Stimulated activated CD8-positive, alpha-beta memory T cell treated with anti-CD3 and anti-CD28 coated beads, Interleukin-7, amount 100 ng/mL, for 24 hours (primary cell): Measurements from ENCODE around the gene BTG1.

Experiments used
- DNase-seq: peaks from one replicate; pipeline ENCODE4 v3.0.0-alpha.2; 2020; ENCODE audit warnings: low read depth

Gene BTG1

DNA sequence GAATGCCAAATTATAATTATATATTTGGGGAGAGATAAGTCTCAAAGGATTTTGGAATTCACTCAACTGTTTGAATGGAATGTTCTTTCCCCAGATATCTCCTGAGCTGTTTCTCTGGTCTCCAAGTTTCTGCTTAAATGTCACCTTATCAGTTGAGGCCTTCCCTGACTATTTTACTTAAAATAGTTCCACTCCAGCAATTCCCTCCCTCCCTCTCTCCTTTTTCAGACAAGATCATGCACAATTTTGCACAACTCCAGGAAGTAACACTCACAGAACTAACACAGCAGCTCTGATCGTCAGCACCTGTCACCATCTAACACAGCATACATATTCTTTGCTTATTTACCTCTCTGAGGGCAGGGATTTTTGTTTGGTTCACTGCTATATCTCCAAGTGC lies 12.5 kb downstream of the BTG1 start:
- no peak for DNase-seq

DNA sequence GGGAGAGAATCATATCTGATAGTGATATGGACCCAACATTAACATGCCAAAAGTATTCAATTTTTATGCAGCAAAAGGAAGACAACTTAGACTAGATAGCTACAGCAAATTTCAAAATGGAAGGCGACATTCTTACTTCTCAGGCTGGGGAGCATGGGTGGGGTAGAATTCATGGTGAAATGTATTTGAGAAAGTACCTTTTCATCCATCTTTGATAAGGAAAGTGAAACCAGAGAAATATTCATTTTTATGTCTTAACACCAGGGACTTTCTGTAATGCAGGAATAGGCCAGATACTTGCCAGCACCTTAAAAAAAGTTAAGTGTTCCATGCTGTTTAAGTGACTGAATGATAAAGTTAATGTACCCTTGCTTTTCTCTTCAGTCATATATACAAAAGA lies 13.4 kb downstream of the BTG1 start:
- no peak for DNase-seq

DNA sequence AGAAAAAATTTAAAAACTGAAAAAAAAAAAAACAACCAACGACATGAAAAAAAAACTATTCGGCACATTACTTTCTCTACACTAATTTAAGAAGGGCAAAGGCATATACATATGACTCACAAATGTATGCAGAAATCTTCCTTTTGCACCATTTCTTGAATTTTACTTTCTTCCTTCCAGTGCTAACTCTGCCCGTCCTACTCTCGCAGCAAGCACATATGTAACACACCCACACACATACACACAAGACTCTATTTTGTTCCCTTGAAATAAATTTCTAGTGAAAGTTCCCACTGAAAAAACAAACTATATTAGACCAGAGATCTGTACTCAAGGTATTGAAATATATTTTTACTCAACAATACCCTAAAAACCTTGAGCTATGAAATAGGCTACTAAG lies 14.6 kb downstream of the BTG1 start:
- DNase-seq: no peak

DNA sequence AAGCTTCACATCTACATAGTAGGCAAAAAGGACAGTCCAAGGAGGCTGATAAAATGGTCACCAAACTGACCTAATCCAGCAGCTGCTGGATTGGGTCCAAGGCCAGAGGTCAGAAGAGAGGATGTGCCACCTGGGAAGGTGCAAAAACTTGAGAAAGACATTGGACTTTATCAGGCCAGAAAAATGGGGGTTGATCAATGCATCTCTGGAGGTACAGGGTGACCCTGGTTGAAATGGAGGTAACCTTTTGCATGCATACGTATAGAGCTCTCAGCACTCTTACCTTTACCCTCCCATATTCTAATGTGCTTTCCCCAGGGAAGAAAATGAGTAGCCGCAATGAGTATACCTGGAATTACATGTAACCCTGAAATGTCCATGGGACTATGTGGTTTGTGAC lies 16.0 kb downstream of the BTG1 start:
- no peak for DNase-seq

DNA sequence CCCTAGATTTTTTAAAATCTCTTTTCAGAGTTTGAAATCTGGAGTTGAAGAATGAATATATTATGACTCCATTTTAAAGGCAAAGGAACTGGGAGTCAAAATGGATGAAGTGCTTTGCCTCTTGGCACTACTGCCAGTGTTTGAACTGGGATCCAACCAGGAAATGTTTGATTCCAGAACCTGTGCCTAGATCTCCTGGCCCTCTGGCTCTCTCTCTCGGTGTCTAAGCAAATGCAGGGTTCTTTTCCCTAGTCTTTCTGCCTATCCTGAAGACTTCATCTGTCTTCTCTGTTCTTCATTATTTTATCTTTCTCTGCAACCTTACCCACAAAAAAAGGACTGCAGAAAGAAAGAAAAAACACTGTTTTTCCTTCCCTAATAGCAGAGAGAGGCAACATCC lies 17.0 kb downstream of the BTG1 start:
- DNase-seq: no peak

DNA sequence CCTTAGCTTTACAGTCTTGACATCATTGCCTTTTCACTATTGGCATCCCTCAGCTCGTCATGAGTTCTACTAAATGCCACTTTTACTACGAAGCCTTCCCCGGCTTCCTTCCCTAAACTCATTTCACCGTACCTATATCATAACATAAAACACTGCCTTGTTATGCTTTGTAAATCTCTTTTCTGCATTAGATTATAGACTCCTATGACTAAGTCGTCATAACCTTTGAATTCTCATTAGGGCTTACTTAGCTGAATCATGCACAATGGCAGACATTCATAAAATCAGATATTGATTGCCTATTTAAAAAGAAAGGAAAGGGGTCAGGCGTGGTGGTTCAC lies 21.0 kb downstream of the BTG1 start:
- no peak for DNase-seq

DNA sequence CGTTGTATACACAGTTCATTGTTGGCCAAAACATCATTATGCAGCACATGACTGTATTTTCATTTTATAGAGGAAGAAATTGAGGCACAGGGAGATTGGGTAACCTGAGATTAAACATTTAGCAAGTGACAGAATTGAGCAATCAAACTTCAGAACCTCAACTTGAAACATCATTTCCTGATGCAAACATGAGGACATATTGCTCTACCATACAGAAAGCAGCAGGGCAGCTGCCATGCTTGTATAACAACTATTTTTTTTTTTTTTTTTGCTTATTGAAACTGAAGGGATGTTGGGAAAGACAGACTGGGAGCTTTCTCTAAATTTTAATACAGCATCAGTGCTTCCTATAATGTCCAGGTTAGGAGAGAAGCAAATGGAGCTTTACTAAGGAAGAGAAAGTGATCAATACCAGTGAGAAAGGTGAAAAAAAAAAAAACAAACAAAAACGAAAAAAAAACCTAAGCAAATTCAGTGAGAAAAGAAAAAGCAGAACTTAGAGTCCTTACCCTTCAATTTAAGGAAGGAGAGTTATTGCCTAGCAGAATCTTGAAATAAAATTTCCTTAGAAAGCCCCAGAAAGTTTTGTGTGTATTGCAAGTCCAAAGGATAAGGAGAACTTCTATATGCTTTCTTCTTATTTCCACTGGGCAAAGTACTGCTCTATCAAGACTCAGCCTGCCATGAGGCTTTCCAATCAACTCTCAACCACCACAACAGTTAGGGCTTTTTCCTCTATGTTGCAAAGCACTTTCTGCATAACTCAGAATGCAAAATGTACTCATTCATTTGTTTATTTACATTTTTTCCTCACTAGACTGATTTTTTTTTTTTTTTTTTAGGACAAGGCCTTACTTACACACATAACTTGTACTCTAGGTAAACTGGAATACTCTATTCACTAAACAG lies 21.6 kb downstream of the BTG1 start:
- no peak for DNase-seq

DNA sequence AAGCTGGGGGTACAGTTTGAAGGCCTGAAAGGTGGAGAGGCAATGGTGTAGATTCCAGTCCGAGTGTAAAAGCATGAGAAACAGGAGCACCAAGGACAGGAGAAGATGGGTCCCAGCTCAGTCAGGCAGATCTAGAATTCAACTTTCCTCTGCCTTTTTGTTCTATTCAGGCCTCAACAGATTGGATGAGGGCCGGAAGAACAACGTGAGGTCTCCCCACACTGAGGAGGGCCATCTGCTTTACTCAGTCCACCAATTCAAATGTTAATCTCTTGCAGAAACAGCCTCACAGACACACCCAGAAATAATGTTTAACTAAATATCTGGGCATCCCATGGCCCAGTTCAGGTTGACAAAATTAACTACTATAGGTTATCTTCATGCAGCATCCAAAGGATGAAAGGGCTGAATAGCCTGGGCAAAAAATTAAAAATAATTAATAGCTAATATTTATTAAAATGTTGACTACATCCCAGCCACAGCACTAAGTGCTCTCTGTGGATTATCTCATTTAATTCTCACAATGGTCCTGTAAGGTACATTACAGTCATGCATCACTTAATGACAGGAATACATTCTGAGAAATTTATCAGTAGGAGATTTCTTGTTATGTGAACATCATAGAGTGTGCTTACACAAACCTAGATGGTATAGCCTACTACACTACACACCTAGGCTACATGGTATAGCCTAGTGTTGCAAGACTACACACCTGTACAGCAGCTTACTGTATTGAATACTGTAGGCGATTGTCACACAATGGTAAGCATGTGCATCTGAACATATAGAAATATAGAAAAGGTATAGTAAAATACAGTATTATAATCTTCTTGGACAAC lies 22.5 kb downstream of the BTG1 start:
- no peak for DNase-seq

DNA sequence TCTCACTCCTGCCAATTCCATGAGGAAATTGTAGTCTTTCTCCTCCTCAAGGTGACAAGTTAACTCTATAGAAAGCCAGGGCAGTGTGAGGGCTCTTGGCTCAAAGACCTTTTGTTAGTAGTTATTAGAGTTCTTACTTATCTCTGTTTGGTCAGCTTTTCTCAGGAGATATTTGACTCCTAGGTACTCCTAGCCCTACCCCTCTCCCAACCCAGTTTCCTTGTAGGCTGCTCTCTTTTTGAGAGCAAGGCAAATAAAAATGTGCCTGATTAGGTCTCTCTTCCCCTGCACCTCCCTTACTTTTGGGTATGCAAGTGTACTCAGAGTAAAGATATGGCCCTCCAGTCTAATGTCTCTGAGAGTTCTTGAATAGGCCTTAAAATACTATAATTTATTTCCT lies 23.8 kb downstream of the BTG1 start:
- no peak for DNase-seq

DNA sequence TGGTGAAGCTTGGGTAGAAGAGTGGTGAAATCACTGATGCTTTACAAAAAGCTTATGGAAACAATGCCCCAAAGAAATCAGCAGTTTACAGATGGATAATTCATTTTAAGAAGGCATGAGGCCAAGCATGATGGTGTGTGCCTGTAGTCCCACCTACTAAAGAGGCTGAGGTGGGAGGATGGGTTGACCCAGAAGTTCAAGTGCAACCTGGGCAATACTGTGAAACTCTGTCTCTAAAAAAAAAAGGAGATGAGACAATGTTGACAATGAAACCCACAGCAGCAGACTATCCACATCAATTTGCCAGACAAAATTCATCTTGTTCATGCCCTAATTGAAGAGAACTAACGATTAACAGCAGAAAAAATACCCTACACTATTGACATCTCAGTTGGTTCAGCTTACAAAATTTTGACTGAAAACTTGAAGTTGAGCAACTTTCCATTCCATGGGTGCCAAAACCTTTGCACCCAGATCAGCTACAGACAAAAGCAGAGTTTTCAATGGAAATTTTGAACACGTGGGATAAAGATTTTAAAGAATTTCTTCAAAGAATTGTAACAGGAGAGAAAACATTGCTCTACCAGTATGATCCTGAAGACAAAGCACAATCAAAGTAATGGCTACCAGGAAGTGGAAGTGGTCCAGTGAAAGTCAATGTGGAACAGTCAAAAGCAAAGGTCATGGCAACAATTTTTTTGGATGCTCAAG lies 26.7 kb downstream of the BTG1 start:
- DNase-seq: no peak

DNA sequence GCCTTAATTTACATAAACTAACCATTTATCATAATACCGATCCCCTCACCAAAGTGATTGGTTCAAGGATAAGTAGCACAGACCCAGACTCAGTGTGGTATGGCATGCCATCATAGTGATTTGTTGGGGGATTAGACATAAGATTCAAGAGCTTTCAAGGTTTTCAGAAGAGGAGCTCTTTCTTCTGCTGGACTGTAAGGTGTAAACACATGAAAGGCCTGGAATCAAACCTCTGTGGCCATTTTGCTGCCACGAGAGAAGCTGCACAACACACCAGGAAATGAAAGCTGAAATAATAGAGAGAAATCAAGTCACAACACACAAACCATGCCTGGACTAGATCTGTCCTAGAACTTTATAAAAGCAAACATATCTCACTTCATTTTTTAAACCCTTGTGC lies 30.8 kb downstream of the BTG1 start:
- no peak for DNase-seq

DNA sequence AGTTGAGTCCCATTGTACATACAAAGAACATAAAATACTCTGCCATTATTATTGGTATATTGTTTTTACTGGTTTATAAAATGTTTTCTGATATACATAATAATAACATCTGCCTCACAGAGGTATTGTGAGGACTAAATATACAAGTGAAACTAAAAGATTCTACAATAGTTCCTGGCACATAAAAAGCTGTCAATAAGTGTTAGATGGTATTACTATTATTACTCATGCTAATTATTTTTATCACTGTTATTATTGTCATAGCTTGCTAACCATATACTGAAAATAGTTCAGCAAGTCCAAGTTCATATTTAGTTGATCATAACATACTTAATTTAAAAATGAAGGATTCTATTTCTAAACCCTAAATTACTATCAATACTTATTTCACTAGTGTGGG lies 34.4 kb downstream of the BTG1 start:
- no peak for DNase-seq

DNA sequence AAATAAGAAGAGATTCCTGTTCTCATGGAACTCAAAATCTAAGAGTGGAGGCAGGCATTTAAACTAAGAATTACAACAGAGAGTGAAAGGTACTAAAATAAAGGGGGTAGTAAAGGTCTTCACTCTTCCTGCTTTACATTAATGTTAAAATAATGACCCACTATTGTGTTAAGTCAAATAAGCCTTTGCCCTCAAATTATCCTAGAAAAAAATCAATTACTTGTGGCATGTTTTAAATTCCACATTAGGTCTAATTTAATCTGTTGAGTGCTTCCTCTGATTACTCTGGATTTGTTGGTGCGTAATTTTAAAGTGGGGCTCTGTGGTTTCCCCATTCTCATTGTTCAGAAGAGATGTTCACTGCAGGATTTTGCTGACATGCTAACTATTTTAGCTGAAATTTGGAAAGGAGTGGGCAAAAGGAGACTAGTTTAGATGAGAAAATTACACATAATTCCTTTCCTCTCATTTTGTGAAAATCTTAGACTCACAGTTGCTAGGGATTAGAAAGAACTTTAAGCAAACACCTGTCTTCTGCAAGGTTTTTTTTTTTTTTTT lies 35.5 kb downstream of the BTG1 start:
- DNase-seq: no peak

DNA sequence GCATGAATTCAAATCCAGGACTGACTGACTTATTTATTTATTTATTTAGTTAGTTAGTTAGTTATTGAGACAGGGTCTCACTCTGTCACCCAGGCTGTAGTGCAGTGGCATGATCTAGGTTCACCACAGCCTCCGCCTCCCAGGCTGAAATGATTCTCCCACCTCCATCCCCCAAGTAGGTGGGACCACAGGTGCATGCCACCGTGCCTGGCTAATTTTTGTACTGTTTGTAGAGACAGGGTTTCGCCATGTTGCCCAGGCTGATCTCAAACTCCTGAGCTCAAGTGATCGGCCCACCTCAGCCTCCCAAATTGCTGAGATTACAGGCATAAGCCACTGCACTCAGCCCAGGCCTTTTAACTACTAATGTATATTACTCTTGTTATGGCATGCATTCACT lies 36.0 kb downstream of the BTG1 start:
- DNase-seq: no peak

DNA sequence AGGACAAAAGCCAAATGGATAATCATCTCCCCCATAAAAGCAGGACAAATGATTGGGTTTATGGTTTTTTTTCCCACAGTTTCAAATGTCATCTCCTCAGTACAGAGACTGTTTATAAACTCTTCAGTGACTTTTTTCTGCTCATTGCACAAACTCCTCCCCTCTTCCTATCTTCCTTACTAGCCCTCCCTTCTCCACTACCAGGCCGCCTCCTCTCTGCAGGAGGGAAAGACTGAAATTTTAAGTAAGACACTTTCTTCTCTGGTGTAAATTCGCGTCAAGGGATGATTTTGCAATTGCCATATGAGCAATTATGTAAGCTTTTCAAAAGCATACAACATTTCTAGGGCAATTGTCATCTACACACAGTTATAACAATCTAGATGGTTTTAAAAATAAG lies 37.0 kb downstream of the BTG1 start:
- no peak for DNase-seq

DNA sequence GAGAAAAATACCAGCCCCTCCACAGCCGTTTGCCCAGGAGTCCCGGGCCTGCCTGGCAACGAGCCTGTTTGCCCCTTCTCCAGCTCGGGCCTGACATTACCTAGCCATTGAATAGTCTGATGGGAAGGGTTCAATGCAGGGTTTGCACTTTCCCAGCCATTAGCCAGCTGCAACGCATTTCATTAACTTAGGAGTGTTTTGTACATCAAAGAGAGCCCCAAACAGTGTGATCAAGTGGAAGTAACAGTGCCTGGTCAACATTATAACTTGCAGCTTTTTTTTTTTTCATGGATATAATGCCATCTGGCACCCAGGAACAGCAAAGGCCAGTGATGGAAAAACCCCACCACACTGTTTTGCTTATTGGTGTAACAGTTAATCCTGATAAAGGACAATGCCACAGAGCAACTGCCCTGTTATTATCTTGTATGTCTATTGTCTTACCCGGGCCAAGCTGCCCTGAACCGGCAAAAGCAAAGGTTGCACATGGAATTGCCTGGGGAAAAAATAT lies 38.0 kb downstream of the BTG1 start:
- DNase-seq: no peak

DNA sequence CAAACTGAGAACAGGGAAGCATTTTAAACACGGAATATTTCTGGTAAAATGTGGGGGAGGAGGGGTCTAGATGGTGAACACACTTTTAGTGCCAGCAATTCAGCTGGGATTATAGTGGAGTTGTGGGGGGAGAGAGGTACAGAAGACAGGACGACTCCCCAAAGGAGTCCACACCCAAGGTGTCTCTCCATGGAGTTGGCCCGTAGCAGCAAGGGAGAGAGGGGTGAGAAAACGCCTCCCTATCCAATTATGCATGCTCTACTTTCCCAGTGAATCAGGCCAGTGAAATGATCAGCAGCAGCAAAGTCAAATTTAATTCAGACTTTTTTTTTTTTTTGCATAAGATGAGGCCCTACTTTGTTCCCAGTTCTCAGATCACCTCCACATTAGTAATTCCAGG lies 38.6 kb downstream of the BTG1 start:
- DNase-seq: no peak

DNA sequence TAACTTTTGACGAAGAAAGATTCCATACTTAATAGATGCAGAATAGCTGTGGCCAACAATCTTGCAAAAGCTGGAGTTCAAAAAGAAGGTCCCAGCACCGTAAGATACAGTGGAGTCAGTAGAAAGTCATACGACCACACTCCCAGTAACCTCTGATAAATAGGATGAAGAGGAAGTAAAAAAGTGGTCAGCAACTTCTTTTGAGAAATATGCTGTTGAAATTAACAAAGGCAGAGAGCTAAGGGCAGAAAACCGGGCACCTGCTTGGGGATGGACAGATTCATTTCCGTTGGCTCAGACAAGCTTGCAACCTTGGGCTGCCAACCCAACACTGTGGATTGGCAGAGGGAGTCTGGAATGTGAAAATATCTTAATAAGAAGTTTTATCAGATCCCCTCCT lies 40.0 kb downstream of the BTG1 start:
- no peak for DNase-seq

DNA sequence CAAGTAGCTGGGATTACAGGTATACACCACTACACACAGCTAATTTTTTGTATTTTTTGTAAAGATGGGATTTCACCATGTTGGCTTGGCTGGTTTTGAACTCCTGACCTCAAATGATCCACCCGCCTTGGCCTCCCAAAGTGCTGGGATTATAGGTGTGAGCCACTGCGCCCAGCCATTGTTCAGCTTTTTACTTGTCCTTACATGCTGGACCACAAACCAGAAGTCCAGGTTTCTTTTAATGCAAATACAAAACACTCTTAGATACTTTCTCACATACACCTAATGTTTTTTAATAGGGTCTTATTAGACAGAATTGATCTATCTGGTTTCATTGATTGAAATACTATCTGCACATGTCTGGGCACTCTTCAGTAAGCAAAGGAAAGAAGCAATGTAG lies 40.5 kb downstream of the BTG1 start:
- no peak for DNase-seq

DNA sequence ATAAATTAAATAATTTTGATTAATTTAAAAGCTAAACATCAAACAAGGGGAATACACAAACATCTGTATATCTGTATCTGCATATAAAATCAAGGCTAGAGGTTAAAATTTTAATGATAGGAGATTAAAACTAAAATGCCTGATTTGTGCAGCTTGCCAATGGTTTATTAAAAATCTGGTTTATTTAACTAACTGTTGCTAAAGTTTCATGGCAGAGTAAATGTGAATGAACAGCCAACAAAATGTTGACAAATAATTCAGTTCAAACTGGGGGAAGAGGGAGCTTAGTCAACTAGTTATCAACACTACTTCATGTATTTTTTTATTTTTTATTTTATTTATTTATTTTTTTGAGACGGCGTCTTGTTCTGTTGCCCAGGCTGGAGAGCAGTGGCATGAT lies 43.0 kb downstream of the BTG1 start:
- no peak for DNase-seq

DNA sequence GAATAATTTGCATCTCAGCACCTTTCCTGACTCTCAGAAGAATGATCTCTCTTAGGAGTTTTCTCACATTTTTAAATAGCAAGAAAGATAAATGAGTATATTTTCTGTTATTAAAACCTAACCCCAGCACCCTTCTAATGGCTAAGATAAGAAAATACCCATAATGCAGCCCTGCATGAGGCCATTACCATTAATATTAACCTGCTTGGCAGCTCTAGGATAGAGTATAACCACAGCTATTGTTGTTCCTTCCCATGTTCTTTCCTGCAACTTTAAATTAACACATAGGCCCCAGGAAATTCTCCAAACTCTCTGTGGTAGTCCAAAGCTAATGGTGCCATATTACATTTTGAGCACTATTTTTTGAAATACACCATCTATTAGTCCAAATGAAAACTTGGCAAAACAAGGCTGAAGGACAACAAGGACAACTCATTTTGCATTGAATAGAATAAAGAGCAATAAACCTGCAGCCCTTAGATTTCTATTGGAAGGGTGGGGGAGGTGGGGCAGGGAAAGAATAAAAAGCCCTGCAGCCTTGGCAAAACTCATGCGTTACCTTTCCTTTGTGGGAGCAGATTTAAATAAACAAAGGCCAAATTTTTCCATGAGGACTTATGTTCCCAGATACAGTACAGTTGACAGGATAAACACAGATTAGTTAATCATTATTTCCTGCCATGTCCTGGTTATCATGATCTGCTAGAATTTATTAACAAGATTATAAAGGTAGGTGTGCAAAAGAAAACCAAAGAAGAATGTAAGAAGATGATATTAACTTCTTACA lies 46.9 kb downstream of the BTG1 start:
- no peak for DNase-seq
